ENCODE data around the gene DGKI.

DNA sequence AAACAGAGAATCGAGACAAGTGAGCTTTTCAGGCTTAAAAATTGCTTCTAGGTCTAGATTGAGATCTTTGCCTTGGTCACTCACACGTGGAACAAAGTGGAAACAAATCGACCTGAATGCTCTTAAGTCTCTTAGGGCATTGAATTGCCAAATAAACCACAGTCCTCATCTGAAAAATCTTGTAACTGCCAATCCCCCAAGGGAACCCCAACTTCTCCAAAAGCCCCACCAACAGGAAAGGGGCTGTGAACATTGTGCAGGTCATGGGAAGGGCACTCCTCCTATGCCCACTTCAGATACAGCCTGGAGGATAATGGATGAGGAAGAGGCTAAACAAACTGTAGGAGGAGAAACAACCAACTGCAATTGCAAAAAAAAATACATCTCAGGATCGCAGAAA, 91.3 kb downstream of the DGKI start:
- no peak for TF ChIP-seq POLR2A (IDR thresholded peaks at IDR 0.05)
- TF ChIP-seq, protein P1, sequence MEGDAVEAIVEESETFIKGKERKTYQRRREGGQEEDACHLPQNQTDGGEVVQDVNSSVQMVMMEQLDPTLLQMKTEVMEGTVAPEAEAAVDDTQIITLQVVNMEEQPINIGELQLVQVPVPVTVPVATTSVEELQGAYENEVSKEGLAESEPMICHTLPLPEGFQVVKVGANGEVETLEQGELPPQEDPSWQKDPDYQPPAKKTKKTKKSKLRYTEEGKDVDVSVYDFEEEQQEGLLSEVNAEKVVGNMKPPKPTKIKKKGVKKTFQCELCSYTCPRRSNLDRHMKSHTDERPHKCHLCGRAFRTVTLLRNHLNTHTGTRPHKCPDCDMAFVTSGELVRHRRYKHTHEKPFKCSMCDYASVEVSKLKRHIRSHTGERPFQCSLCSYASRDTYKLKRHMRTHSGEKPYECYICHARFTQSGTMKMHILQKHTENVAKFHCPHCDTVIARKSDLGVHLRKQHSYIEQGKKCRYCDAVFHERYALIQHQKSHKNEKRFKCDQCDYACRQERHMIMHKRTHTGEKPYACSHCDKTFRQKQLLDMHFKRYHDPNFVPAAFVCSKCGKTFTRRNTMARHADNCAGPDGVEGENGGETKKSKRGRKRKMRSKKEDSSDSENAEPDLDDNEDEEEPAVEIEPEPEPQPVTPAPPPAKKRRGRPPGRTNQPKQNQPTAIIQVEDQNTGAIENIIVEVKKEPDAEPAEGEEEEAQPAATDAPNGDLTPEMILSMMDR (IDR thresholded peaks at IDR 0.05), result no peak
